Keratinocyte (primary cell): ENCODE measurements around the gene UGT1A1. TPM values are rescaled to one million over a fixed set of nuclear protein-coding genes. Genes with fewer than 3 reads are reported as not detected.

Experiments
- DNase-seq: peaks from one replicate; pipeline ENCODE4 v3.0.0-alpha.2; 2011; ENCODE audit warnings: low read depth, missing footprints, low spot score
- FAIRE-seq: peaks from 2 replicates; lab custom pipeline; 2011; peaks lifted over from hg19 to GRCh38; lab: Jason Lieb, UNC
- H2AFZ ChIP-seq: 2 replicates; pipeline ENCODE4 v1.6.0; 2012; ENCODE audit warnings: low read length, control low read depth, inconsistent platforms; ENCODE audit not compliant: control insufficient read depth
- H3K27ac ChIP-seq: 2 replicates; pipeline ENCODE4 v1.5.1; 2011; ENCODE audit warnings: low read length; ENCODE audit not compliant: control insufficient read depth, insufficient read depth
- H3K27me3 ChIP-seq: 3 replicates; pipeline ENCODE4 v1.6.0; 2011; ENCODE audit warnings: low read length; ENCODE audit not compliant: control insufficient read depth, insufficient read depth; ENCODE audit errors: extremely low read depth
- H3K36me3 ChIP-seq, 2 experiments: 2 replicates in 1 of 2; 3 replicates in 1 of 2; pipeline ENCODE4 v1.5.1; 2011; ENCODE audit warnings: low read length in 2 of 2, mild to moderate bottlenecking in 1 of 2; ENCODE audit not compliant: control insufficient read depth in 2 of 2, insufficient read depth in 2 of 2; ENCODE audit errors: extremely low read depth in 1 of 2
- H3K4me1 ChIP-seq: 3 replicates; pipeline ENCODE4 v1.5.1; 2011; ENCODE audit warnings: low read length; ENCODE audit not compliant: control insufficient read depth, insufficient read depth; ENCODE audit errors: extremely low read depth
- H3K4me2 ChIP-seq: 3 replicates; pipeline ENCODE4 v1.6.0; 2011; ENCODE audit warnings: low read depth, low read length; ENCODE audit not compliant: control insufficient read depth, insufficient read depth; ENCODE audit errors: extremely low read depth
- H3K4me3 ChIP-seq, 3 experiments: fragments of 200-600 bp in 1 of 3; sonication (generic) in 1 of 3; 2 replicates in 2 of 3; 3 replicates in 1 of 3; pipeline ENCODE4 v1.5.1; 2011 to 2016; ENCODE audit warnings: low read length in 3 of 3, mild to moderate bottlenecking in 3 of 3, control low read depth in 2 of 3, inconsistent platforms in 1 of 3, low read depth in 1 of 3, mixed read lengths in 1 of 3, mixed run types in 1 of 3, moderate library complexity in 1 of 3; ENCODE audit not compliant: control insufficient read depth in 2 of 3, insufficient read depth in 2 of 3; ENCODE audit errors: extremely low read depth in 1 of 3
- H3K79me2 ChIP-seq: 2 replicates; pipeline ENCODE4 v1.6.0; 2012; ENCODE audit warnings: low read length; ENCODE audit not compliant: control insufficient read depth, insufficient read depth
- H3K9ac ChIP-seq: 3 replicates; pipeline ENCODE4 v1.6.0; 2011; ENCODE audit warnings: low read length; ENCODE audit not compliant: control insufficient read depth, insufficient read depth; ENCODE audit errors: extremely low read depth
- H3K9me1 ChIP-seq: 3 replicates; pipeline ENCODE4 v1.6.0; 2011; ENCODE audit warnings: low read length; ENCODE audit not compliant: control insufficient read depth, insufficient read depth; ENCODE audit errors: extremely low read depth
- H3K9me3 ChIP-seq: 2 replicates; pipeline ENCODE4 v1.5.1; 2012; ENCODE audit warnings: low read depth, low read length; ENCODE audit not compliant: control insufficient read depth
- H4K20me1 ChIP-seq: 3 replicates; pipeline ENCODE4 v1.6.0; 2011; ENCODE audit warnings: low read length; ENCODE audit not compliant: control insufficient read depth, insufficient read depth; ENCODE audit errors: extremely low read depth
- EZH2 ChIP-seq: IDR thresholded peaks from one replicate; pipeline ENCODE4 v1.6.1; 2012; ENCODE audit warnings: inconsistent platforms, mild to moderate bottlenecking, low read length, moderate library complexity
- dilution Hi-C: fragments of 300-500 bp; cut with MboI; formaldehyde crosslinking; loops from one replicate; pipeline ENCODE4 v1.7.0; 2020; ENCODE audit warnings: low sequenced_read_pairs; ENCODE audit not compliant: extremely low pct_ligation_motif_present
- polyA plus RNA-seq, 5 experiments: library from polyadenylated mRNA; depleted of rRNA in 3 of 5; stranded (reverse) in 3 of 5; stranded (forward) in 1 of 5; unstranded in 1 of 5; fragments of >200 nt; gene quantifications; 1 replicate in 1 of 5; 2 replicates in 3 of 5; 3 replicates in 1 of 5; pipeline versions ENCODE4 v1.2.1 to v1.2.3, GENCODE V29; 2011 to 2012; ENCODE audit warnings: missing spikeins in 2 of 5, low read depth in 1 of 5, low replicate concordance in 1 of 5
- TF ChIP-seq, protein P1 (sequence below), 3 experiments: IDR thresholded peaks in 1 of 3; conservative IDR thresholded peaks in 1 of 3; optimal IDR thresholded peaks in 1 of 3; 2 replicates in 2 of 3; 3 replicates in 1 of 3; pipeline versions ENCODE3 to v1.5.1; 2011; ENCODE audit warnings: low read length in 3 of 3, mild to moderate bottlenecking in 3 of 3, moderate library complexity in 2 of 3, control low read depth in 1 of 3, inconsistent platforms in 1 of 3; ENCODE audit not compliant: insufficient read depth in 2 of 3; ENCODE audit errors: extremely low read depth in 1 of 3

The UGT1A1 gene
- polyA plus RNA-seq, 1 donor (not counting 4 experiments of a cell fraction or from before 2014, with no cell fraction given), result 2.7 TPM

DNA sequence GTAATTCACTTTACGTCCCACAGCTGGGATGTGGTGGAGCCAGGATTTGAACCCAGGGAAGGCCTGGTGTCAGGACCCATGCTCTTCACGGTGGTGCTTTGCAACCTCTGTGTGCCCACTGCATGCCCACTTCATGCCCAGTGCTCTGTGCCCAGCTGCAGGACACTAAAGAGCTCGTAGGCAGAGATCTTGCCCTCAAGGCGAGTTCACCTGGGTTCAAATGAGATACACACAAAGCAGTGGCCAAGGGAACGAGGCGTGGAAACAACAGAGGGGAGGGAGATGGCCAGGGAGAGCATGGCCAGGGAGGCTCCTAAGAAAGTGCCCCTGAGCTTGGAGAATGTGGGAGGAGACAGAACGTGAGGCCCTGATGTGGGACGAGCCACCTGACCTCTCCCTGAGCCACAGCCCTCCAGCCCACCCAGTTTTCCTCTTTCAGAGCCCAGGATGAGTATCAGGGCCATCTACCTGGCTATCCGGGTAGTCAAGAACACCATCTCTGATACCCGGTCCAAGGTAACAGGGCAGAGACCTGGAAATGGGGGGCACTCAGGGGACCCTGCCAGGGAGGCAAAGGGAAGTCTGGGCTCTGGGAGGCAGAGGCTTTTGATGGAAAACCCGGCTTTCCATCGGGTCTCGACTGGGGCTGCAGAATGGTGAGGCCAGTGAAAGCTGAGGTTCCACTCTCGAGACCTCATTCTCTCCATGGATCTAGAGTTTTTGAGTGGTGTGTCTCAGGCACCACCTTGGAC lies 38.4 kb downstream of the UGT1A1 start:
- H2AFZ ChIP-seq, result no peak overlapping the region
- peaks cover 9% of the 10 kb centered on the region for H3K4me1 ChIP-seq
- H3K9ac ChIP-seq, result no peak overlapping the region
- peaks cover under 1% of the 10 kb centered on the region for H3K27me3 ChIP-seq
- dilution Hi-C loops, result no loop called here
- no peaks in the 10 kb centered on the region for H3K9me1 ChIP-seq
- H3K4me3 ChIP-seq, result no peak overlapping the region
- FAIRE-seq, result no peak
- TF ChIP-seq, protein P1, sequence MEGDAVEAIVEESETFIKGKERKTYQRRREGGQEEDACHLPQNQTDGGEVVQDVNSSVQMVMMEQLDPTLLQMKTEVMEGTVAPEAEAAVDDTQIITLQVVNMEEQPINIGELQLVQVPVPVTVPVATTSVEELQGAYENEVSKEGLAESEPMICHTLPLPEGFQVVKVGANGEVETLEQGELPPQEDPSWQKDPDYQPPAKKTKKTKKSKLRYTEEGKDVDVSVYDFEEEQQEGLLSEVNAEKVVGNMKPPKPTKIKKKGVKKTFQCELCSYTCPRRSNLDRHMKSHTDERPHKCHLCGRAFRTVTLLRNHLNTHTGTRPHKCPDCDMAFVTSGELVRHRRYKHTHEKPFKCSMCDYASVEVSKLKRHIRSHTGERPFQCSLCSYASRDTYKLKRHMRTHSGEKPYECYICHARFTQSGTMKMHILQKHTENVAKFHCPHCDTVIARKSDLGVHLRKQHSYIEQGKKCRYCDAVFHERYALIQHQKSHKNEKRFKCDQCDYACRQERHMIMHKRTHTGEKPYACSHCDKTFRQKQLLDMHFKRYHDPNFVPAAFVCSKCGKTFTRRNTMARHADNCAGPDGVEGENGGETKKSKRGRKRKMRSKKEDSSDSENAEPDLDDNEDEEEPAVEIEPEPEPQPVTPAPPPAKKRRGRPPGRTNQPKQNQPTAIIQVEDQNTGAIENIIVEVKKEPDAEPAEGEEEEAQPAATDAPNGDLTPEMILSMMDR (optimal IDR thresholded peaks at IDR 0.05 in 1 of 3, IDR thresholded peaks at IDR 0.05 in 1 of 3, conservative IDR thresholded peaks at IDR 0.05 in 1 of 3; ENCODE audit: extremely low read depth in 1 of 3, insufficient read depth in 2 of 3, low read length in 3 of 3), result no peak
- no peak for TF ChIP-seq EZH2
- no peaks in the 10 kb centered on the region for H3K36me3 ChIP-seq
- H3K4me2 ChIP-seq, result no peak overlapping the region
- H4K20me1 ChIP-seq, result no peaks in the 10 kb centered on the region
- H3K79me2 ChIP-seq, result no peaks in the 10 kb centered on the region
- H3K9me3 ChIP-seq, result no peaks in the 10 kb centered on the region
- no peak overlapping the region for H3K27ac ChIP-seq
- DNase-seq, result no peak

DNA sequence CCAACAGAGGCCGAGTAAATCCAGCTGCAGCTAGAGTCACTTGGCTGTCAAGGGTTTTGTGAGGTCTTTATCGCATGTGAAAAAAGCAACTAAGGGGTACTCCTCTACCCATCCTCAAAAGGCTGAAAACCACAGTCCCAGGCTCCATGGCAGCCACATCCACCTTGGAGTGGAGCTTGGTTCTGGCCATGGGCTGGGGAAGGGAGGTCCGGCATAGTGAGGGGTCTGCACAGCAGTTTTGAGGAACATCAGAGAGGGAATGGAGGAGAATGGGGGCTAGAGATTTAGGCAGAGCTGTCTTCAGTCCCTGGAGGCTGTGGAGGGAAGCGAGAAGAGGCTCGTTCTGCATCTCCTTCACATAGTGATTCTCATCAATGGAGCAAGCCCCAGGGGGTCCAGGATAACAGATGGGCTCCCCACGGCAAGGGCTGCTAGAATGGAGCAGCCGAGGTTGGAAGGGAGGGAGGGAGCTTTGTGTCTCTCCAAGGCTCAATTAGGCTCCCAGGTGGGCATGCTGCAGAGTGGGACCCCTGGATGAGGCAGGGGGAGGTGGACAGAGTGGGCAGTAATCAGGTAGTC lies 39.1 kb downstream of the UGT1A1 start:
- Histone ChIP-seq H3K9me3 (no peaks in the 10 kb centered on the region), H3K79me2 (no peaks in the 10 kb centered on the region), H3K9me1 (no peaks in the 10 kb centered on the region), H3K36me3 (no peaks in the 10 kb centered on the region), H3K4me2 (no peak overlapping the region), H3K27ac (no peak overlapping the region), H3K4me1 (peaks cover 9% of the 10 kb centered on the region), H3K4me3 (no peak overlapping the region), H3K27me3 (peaks cover 6% of the 10 kb centered on the region), H4K20me1 (no peaks in the 10 kb centered on the region), H3K9ac (no peak overlapping the region), H2AFZ (no peak overlapping the region)
- FAIRE-seq, result no peak
- TF ChIP-seq EZH2, result no peak
- TF ChIP-seq, protein P1 (optimal IDR thresholded peaks at IDR 0.05 in 1 of 3, IDR thresholded peaks at IDR 0.05 in 1 of 3, conservative IDR thresholded peaks at IDR 0.05 in 1 of 3; ENCODE audit: extremely low read depth in 1 of 3, insufficient read depth in 2 of 3, low read length in 3 of 3), result no peak
- DNase-seq, result no peak
- dilution Hi-C loops, result no loop called here
